Transverse colon (tissue), 4 donors: Measurements from ENCODE around the gene CLMN.

ENCODE experiments used
- EP300 ChIP-seq: sonication (generic); formaldehyde crosslinking; IDR thresholded peaks from one replicate; pipeline ENCODE4 v1.6.1; 2017; ENCODE audit warnings: antibody characterized with exemption, low read depth
- POLR2A ChIP-seq: fragments of 450-650 bp; IDR thresholded peaks from one replicate; pipeline ENCODE4 v1.6.1; 2016; ENCODE audit warnings: antibody characterized with exemption, mild to moderate bottlenecking, moderate library complexity
- POLR2AphosphoS5 ChIP-seq, 3 donors: sonication (generic); formaldehyde crosslinking; IDR thresholded peaks; one replicate each; pipeline ENCODE4 v1.6.1; 2016; ENCODE audit warnings: antibody characterized with exemption in 3 of 3
- TF ChIP-seq, protein P1 (sequence below), 5 experiments: fragments of 200-600 bp in 3 of 5; fragments of 450-650 bp in 2 of 5; sonication (generic) in 3 of 5; IDR thresholded peaks; 1 replicate in 2 of 5; 2 replicates in 3 of 5; pipeline ENCODE4 v1.5.1; 2016 to 2017; ENCODE audit warnings: antibody characterized with exemption in 5 of 5, inconsistent platforms in 3 of 5, mild to moderate bottlenecking in 2 of 5, moderate library complexity in 1 of 5

DNA sequence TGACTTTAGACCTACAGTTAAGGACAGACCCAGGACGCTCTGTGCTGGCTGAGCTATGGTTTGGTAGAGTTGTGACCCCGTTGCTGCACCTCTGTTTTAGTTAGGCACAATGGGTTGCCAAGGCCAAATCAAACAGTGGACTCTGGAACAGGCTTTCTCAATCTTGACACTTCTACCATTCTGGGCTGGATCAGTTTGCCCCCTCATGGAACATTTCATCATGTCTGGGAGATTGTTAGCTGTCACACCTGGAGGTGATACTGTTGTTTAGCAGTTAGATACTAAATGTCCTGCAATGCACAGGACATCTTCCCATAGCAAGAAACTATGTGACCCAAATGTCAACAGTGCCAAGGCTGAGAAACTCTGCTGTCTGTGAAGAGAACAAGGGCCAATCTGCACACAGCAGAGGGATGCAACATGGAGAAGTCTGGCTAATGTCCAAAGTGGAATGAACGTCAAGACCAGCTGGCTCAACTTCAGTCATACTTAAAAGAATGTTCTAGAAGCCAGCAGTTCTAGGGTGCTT is 96.8 kb downstream of the CLMN start:
- TF ChIP-seq, protein P1, sequence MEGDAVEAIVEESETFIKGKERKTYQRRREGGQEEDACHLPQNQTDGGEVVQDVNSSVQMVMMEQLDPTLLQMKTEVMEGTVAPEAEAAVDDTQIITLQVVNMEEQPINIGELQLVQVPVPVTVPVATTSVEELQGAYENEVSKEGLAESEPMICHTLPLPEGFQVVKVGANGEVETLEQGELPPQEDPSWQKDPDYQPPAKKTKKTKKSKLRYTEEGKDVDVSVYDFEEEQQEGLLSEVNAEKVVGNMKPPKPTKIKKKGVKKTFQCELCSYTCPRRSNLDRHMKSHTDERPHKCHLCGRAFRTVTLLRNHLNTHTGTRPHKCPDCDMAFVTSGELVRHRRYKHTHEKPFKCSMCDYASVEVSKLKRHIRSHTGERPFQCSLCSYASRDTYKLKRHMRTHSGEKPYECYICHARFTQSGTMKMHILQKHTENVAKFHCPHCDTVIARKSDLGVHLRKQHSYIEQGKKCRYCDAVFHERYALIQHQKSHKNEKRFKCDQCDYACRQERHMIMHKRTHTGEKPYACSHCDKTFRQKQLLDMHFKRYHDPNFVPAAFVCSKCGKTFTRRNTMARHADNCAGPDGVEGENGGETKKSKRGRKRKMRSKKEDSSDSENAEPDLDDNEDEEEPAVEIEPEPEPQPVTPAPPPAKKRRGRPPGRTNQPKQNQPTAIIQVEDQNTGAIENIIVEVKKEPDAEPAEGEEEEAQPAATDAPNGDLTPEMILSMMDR (IDR thresholded peaks at IDR 0.05), result no peak
- no peak for TF ChIP-seq POLR2AphosphoS5 (IDR thresholded peaks at IDR 0.05)
- TF ChIP-seq POLR2A, result no peak
- TF ChIP-seq EP300, result no peak
